Lung (tissue), 12 donors: Measurements from ENCODE around the gene PDE9A. TPM values are rescaled to one million over a fixed set of nuclear protein-coding genes. Genes with fewer than 3 reads are reported as not detected.

Source experiments
- ATAC-seq: fragments of 200-7000 bp; cut with Tn5 transposase; one replicate; pipeline ENCODE4 v1.9.1; 2020; ENCODE audit warnings: moderate number of reproducible peaks; ENCODE audit not compliant: insufficient read depth, low FRiP score
- DNase-seq, 3 donors: peaks; one replicate each; pipeline ENCODE4 v3.0.0-alpha.2; 2013 to 2017
- H3K27ac ChIP-seq, 2 donors: one replicate each; pipeline ENCODE4 v1.5.1; 2013; ENCODE audit warnings: mild to moderate bottlenecking in 2 of 2, moderate library complexity in 2 of 2, control low read depth in 1 of 2, inconsistent platforms in 1 of 2, low read depth in 1 of 2, low read length in 1 of 2
- H3K27me3 ChIP-seq, 3 donors: one replicate each; pipeline ENCODE4 v1.5.1; 2013; ENCODE audit warnings: low read length in 2 of 3; ENCODE audit not compliant: control insufficient read depth in 3 of 3, insufficient read depth in 3 of 3
- H3K36me3 ChIP-seq, 4 donors: one replicate each; pipeline ENCODE4 v1.5.1; 2013; ENCODE audit warnings: low read length in 4 of 4, mild to moderate bottlenecking in 1 of 4, moderate library complexity in 1 of 4; ENCODE audit not compliant: control insufficient read depth in 4 of 4, insufficient read depth in 4 of 4
- H3K4me1 ChIP-seq, 5 donors: one replicate each; pipeline ENCODE4 v1.5.1; 2013; ENCODE audit warnings: low read length in 5 of 5, mild to moderate bottlenecking in 2 of 5, moderate library complexity in 1 of 5; ENCODE audit not compliant: control insufficient read depth in 5 of 5, insufficient read depth in 5 of 5
- H3K4me3 ChIP-seq: one replicate; pipeline ENCODE4 v1.5.1; 2013; ENCODE audit warnings: mild to moderate bottlenecking, control low read depth, moderate library complexity
- H3K9ac ChIP-seq, 2 donors: one replicate each; pipeline ENCODE4 v1.5.1; 2013; ENCODE audit warnings: low read length in 2 of 2, control low read depth in 1 of 2; ENCODE audit not compliant: insufficient read depth in 1 of 2
- H3K9me3 ChIP-seq, 4 donors: one replicate each; pipeline ENCODE4 v1.5.1; 2013; ENCODE audit warnings: low read length in 3 of 4, mild to moderate bottlenecking in 1 of 4, moderate library complexity in 1 of 4; ENCODE audit not compliant: control insufficient read depth in 4 of 4, insufficient read depth in 3 of 4
- WGBS, 2 donors: extraction: QIAGEN DNeasy Blood & Tissue Kit; methylation state at CpG; one replicate each; pipeline ENCODE4 v1.1.7; 2013; 5-methylcytosine and 5-hydroxymethylcytosine counted together
- polyA plus RNA-seq, 2 donors: library from polyadenylated mRNA; stranded (reverse); fragments of 200-250 nt; gene quantifications; one replicate each; pipeline ENCODE4 v1.2.1, GENCODE V29; 2013
- total RNA-seq, 2 donors: library from RNA; depleted of rRNA in 1 of 2; stranded (reverse); fragments of >200 nt in 1 of 2; gene quantifications; one replicate each; pipeline ENCODE4 v1.2.1, GENCODE V29; 2014 to 2021
- TF ChIP-seq, protein P1 (sequence below): IDR thresholded peaks from 2 replicates; pipeline ENCODE4 v1.5.1; 2012; ENCODE audit warnings: mild to moderate bottlenecking; ENCODE audit errors: control extremely low read depth, extremely low read depth
- donor health status: control.
- donor health status: control.
- donor health status: Bipolar disorder and iron deficiency.
- donor health status: healthy.
- donor health status: DM: yes; HTN: yes; CAD: no.

The PDE9A gene
- total and polyA plus RNA-seq, 4 donors = 5.3 to 17.0 (median 6.9) TPM

- peaks cover 0 to 5% (median 2%) of the 10 kb centered on the region in 4 donors for H3K36me3 ChIP-seq
- H3K27me3 ChIP-seq = no peaks in the 10 kb centered on the region
- 94 to 100% methylated on average over 1 of the region's 1 CpG for WGBS, 2 donors
- TF ChIP-seq, protein P1, sequence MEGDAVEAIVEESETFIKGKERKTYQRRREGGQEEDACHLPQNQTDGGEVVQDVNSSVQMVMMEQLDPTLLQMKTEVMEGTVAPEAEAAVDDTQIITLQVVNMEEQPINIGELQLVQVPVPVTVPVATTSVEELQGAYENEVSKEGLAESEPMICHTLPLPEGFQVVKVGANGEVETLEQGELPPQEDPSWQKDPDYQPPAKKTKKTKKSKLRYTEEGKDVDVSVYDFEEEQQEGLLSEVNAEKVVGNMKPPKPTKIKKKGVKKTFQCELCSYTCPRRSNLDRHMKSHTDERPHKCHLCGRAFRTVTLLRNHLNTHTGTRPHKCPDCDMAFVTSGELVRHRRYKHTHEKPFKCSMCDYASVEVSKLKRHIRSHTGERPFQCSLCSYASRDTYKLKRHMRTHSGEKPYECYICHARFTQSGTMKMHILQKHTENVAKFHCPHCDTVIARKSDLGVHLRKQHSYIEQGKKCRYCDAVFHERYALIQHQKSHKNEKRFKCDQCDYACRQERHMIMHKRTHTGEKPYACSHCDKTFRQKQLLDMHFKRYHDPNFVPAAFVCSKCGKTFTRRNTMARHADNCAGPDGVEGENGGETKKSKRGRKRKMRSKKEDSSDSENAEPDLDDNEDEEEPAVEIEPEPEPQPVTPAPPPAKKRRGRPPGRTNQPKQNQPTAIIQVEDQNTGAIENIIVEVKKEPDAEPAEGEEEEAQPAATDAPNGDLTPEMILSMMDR = no peak
- H3K4me3 ChIP-seq = no peak overlapping the region
- DNase-seq (no peak), ATAC-seq (no peak)
- H3K9ac ChIP-seq = no peak overlapping the region
- no peaks in the 10 kb centered on the region for H3K9me3 ChIP-seq
- peaks cover 0 to 17% (median 4%) of the 10 kb centered on the region in 5 donors for H3K4me1 ChIP-seq
- no peak overlapping the region for H3K27ac ChIP-seq
Observed at GRCh38 chr21:42740405-42740909, 87.0 kb downstream of the PDE9A start.

- Histone ChIP-seq H3K27ac (no peak overlapping the region), H3K36me3 (peaks cover 0 to 3% (median 0%) of the 10 kb centered on the region in 4 donors), H3K9me3 (no peaks in the 10 kb centered on the region), H3K4me1 (peaks cover 0 to 17% (median 6%) of the 10 kb centered on the region in 5 donors), H3K27me3 (no peaks in the 10 kb centered on the region), H3K4me3 (no peak overlapping the region), H3K9ac (no peak overlapping the region)
- TF ChIP-seq, protein P1 = no peak
- ATAC-seq (no peak), DNase-seq (no peak)
- 94 to 97% methylated on average over 10 of the region's 10 CpGs for WGBS, 2 donors
Observed at GRCh38 chr21:42741066-42741465, 87.6 kb downstream of the PDE9A start.

DNA sequence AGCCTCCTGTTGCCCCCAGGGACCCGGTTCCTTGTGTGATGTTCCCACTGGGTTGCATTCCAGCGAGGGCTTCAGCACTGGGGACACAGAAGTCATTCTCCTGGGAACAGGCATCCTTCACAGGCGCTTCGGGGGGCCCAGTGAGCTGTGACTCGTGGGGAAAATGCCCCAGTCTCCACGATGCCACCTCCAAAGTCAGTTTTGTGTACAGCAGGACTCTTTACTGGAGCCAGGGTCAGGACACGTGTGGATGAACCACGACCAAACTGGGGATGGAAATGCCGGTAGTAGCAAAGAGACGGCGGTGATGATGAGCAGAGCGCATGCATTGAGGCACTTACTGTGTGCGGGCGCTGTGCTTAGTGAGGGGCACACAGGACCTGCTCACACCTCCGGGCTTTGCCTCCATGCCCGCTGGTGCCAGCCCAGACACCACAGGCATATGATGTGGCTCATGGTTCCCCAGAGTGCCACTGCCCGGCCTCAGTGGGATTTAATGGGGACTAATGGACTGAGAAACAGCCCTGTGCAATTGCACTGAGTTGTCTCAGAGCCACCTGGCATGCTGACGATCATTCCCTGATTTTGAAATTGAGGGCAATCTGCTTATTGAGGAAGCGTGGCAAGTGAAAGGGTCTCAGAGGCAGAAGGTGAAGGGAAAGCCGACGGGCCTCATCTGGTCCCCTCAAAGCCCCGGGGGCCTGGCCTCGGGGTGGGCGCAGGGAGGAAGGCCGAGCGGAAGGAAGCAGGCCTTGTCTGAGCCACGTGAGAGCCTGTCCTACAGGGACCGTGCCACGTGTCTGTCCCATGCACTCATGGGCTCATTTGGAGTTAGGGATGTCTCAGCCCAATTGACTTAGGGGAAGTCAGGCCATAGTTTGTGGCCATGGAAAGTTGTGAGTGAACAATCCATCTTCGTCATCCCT lies 91.4 kb downstream of the PDE9A start:
- Histone ChIP-seq H3K27me3 (no peaks in the 10 kb centered on the region), H3K4me3 (no peak overlapping the region), H3K4me1 (peaks cover 0 to 10% (median 0%) of the 10 kb centered on the region in 5 donors), H3K9me3 (no peaks in the 10 kb centered on the region), H3K36me3 (peaks cover 0 to 4% (median 0%) of the 10 kb centered on the region in 4 donors), H3K27ac (no peak overlapping the region), H3K9ac (no peak overlapping the region)
- ATAC-seq (no peak), DNase-seq (no peak)
- TF ChIP-seq, protein P1 = no peak
- WGBS, 2 donors = 88 to 90% methylated on average over 30 of the region's 30 CpGs
